GM12892 (cell line): Measurements from ENCODE around the gene KCNT1.

ENCODE experiments used
- POLR2A ChIP-seq: IDR thresholded peaks from 2 replicates; pipeline ENCODE4 v1.6.1; 2011; ENCODE audit warnings: low read depth, low read length, control low read depth
- POLR2AphosphoS5 ChIP-seq: IDR thresholded peaks from 2 replicates; pipeline ENCODE4 v1.6.1; 2011; ENCODE audit warnings: low read depth, low read length, control low read depth
- TAF1 ChIP-seq: IDR thresholded peaks from 2 replicates; pipeline ENCODE4 v1.6.1; 2011; ENCODE audit warnings: low read depth, mild to moderate bottlenecking, control low read depth, low read length, borderline replicate concordance

DNA sequence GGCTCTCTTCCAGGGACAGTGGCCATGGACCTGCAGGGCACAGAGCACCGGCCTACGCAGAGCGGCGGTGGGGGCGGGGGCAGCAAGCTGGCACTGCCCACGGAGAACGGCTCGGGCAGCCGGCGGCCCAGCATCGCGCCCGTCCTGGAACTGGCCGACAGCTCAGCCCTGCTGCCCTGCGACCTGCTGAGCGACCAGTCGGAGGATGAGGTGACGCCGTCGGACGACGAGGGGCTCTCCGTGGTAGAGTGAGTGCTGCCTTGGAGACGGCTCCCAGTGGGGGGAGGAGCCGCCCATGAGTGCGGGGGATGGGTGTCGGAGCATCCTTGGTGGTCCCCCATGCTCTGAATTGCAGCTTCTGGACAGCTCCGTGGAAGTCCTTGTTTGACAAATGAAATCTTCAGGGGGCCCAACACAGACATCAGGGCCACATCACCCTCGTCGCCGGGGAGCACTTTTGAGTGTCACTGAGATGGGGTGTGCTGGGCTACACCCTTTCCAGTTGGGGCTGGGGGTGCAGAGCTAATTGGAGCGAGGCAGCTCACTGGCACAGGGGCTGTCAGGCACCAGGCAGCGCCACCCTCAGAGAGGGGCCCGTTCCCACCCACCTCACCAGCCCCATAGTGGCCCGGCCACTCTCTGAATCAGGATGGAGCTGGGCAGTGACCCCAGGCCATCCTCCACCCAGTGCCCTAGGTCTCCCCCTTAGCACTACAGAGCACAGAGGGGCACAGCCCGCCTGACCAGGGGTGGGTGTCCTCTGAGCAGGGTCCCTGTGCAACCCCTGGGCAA is 70.9 kb downstream of the KCNT1 start:
- TF ChIP-seq POLR2A (no peak), TAF1 (no peak), POLR2AphosphoS5 (no peak)
